ENCODE data around the gene GCLC. TPM values are rescaled to one million over a fixed set of nuclear protein-coding genes. Genes with fewer than 3 reads are reported as not detected.
A peak's percentile ranks its signal among the peaks of the same experiment; 100 is the strongest.

The GCLC gene
- total RNA-seq (2022) = 70.1 and 88.9 TPM in 2 replicates
- percentile 92 among the genes with signal in this experiment for Bru-seq, nascent RNA
- percentile 91 among the genes with signal in this experiment for BruChase-seq, experiment 1, labeled RNA remaining after a 2-hour chase
- BruChase-seq, experiment 2, labeled RNA remaining after a 6-hour chase = percentile 88 among the genes with signal in this experiment
- long read RNA-seq, transcript GCLC-215 (16 exons, 3,785 nt) = major isoform, 71 of 84 reads
- long read RNA-seq, partial matches to known transcripts = 5 of 84 reads
- long read RNA-seq, other reads (novel, unspliced or antisense) = 7 of 84 reads

DNA sequence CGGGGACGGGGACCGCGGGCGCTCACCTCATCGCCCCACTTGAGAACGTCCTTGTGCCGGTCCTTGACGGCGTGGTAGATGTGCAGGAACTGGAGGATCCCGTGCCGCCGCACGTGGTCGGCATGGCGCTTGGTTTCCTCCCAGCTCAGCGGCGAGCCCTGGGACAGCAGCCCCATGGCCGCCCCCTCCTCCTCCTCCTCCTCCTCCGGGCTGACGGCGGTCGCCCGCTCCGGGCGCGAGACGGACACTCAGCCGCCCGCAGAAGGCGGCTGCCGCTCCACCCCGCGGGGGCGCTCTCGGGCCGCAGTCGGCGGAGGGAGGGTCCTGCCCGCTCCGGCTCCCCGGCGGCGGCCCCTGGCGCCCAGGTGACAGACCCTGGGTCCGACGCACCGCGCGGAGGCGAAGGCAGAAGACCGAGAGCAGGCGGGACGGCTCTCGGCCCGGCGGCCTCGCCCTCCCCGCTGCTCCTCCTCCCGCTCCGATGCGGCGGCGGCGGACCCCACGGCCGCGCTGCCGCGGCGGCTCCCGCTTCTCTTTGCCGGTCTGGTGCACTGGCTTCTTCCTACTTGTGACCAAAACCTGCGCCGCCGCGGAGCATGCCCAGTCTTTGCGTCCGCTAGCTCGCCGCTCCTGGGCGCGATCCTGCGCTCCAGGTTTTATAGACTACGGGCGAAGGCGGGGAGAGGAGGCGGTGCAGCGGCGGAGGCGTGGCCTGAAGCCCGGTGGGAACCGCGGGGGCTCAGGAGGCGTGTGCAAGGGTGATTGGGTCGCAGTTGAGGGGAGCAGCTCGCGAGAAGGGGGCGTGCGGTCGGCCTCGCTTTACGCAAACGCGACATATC, at the start of gene GCLC:
TSS of gene GCLC (minus strand) at position 632 of the 839 bp plus-strand sequence. CDS start at position 176, 456 bp downstream.
- Histone ChIP-seq H3K27me3 (replicated peaks; ENCODE audit: control insufficient read depth, insufficient read depth, low read length) (no peaks in the 10 kb centered on the region), H3K36me3 (ENCODE audit: control insufficient read depth, insufficient read depth, low read length) (no peaks in the 10 kb centered on the region; the same call in none of the 2 replicates), H3K4me3 (ENCODE audit: low read depth, low read length) (peak within 1 kb of the TSS; percentile 98), H3K9me3 (no peaks in the 10 kb centered on the region), H3K4me1 (peaks cover 14% of the 10 kb centered on the region)
- intact Hi-C loops (cut with micrococcal nuclease; ENCODE audit: unreplicated experiment) = loop anchor here (1.0 to 5.0 kb wide), 4 partner anchors 52 to 250 kb away; partner anchors contain the start of gene LRRC1
- BruUV-seq (replicated peaks) = no TSS peak
- peak; percentile 93 to 94 for DNase-seq
- Mint-ChIP-seq H3K4me3 (ENCODE audit: unreplicated experiment) (peak within 1 kb of the TSS; percentile 98), H3K27ac (ENCODE audit: unreplicated experiment) (peak within 1 kb of the TSS; percentile 94), H3K4me1 (ENCODE audit: low read depth, unreplicated experiment) (peaks cover 19% of the 10 kb centered on the region), H3K27me3 (ENCODE audit: insufficient read depth, unreplicated experiment) (no peaks in the 10 kb centered on the region), H3K9me3 (ENCODE audit: unreplicated experiment) (no peaks in the 10 kb centered on the region), H3K36me3 (ENCODE audit: insufficient read depth, unreplicated experiment) (peaks cover 24% of the 10 kb centered on the region)
- ChIA-PET CTCF (interaction anchor here (0.6 to 1.6 kb wide), 6 partner anchors 48 to 255 kb away, joined by 3 to 16 read pairs (median 3); no protein-coding TSS in a partner anchor), POLR2A (interaction anchor here (0.8 to 1.9 kb wide), 5 partner anchors 70 to 184 kb away, joined by 3 to 18 read pairs (median 5); no protein-coding TSS in a partner anchor)
- TF ChIP-seq, protein P1, sequence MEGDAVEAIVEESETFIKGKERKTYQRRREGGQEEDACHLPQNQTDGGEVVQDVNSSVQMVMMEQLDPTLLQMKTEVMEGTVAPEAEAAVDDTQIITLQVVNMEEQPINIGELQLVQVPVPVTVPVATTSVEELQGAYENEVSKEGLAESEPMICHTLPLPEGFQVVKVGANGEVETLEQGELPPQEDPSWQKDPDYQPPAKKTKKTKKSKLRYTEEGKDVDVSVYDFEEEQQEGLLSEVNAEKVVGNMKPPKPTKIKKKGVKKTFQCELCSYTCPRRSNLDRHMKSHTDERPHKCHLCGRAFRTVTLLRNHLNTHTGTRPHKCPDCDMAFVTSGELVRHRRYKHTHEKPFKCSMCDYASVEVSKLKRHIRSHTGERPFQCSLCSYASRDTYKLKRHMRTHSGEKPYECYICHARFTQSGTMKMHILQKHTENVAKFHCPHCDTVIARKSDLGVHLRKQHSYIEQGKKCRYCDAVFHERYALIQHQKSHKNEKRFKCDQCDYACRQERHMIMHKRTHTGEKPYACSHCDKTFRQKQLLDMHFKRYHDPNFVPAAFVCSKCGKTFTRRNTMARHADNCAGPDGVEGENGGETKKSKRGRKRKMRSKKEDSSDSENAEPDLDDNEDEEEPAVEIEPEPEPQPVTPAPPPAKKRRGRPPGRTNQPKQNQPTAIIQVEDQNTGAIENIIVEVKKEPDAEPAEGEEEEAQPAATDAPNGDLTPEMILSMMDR (IDR thresholded peaks at IDR 0.05; ENCODE audit: insufficient read depth in 1 of 2, low read depth in 1 of 2, low read length in 1 of 2, severe bottlenecking in 1 of 2, unreplicated experiment in 1 of 2) = peak; percentile 42 to 75

DNA sequence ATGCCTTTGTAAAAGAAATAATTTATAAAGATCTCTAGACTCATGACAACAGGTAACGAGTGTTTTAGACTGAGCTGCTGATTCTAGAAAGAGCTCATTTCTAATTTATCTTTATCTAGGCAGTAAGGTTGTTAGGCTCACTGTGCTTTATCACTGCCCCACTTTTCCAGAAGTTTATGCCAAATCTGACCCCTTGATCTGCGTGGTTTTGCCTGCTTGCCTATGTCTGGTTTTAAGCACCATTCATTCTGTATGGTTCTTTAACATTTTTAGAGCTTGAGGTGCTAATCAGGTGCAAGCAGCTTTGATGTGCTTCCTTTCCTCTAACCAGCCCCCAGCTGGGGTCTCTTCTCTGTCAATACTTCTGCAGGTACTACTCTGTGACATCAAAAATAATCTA, 49.7 kb upstream of the GCLC start:
- no peaks in the 10 kb centered on the region for H3K27me3 Mint-ChIP-seq (ENCODE audit: insufficient read depth, unreplicated experiment)
- H3K9me3 ChIP-seq = no peaks in the 10 kb centered on the region
- POLR2A ChIA-PET = no interaction called here
- no peak overlapping the region for H3K27ac Mint-ChIP-seq (ENCODE audit: unreplicated experiment)
- no peaks in the 10 kb centered on the region for H3K36me3 Mint-ChIP-seq (ENCODE audit: insufficient read depth, unreplicated experiment)
- no peaks in the 10 kb centered on the region for H3K27me3 ChIP-seq (replicated peaks; ENCODE audit: control insufficient read depth, insufficient read depth, low read length)
- TF ChIP-seq, protein P1 (IDR thresholded peaks at IDR 0.05; ENCODE audit: insufficient read depth in 1 of 2, low read depth in 1 of 2, low read length in 1 of 2, severe bottlenecking in 1 of 2, unreplicated experiment in 1 of 2) = no peak
- H3K9me3 Mint-ChIP-seq (ENCODE audit: unreplicated experiment) = peaks cover 7% of the 10 kb centered on the region
- peaks cover 11% of the 10 kb centered on the region for H3K4me1 ChIP-seq
- CTCF ChIA-PET = no interaction called here
- no peak for DNase-seq
- no peak overlapping the region for H3K4me3 Mint-ChIP-seq (ENCODE audit: unreplicated experiment)
- intact Hi-C loops (cut with micrococcal nuclease; ENCODE audit: unreplicated experiment) = no loop called here
- H3K36me3 ChIP-seq (ENCODE audit: control insufficient read depth, insufficient read depth, low read length) = no peaks in the 10 kb centered on the region
- BruUV-seq (replicated peaks) = no TSS peak
- H3K4me3 ChIP-seq (ENCODE audit: low read depth, low read length) = no peak overlapping the region
- H3K4me1 Mint-ChIP-seq (ENCODE audit: low read depth, unreplicated experiment) = no peaks in the 10 kb centered on the region

DNA sequence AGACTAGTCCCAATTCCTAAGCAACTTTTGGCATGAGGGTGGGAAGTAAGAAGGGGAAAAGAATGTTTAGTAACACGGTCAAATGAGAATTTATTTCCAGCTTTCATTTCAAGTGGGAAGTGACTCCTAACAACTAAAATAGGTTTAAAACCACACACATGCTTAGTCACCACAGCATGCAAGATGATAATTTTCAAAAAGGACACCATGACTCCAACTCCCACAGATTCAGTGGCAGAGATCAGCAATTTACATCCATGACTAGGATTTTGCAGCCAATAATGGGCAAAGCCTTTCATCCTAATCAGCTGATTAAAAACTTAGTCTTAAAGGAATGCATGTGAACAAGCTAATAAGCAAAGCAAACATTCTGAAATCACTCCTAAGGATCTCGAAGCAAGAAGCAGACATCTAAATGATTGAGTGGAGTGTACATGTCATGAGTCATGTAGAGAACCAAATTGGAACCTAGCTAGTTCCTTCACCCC, 48.1 kb upstream of the GCLC start:
- H3K9me3 ChIP-seq = no peaks in the 10 kb centered on the region
- no peak for DNase-seq
- H3K27ac Mint-ChIP-seq (ENCODE audit: unreplicated experiment) = no peak overlapping the region
- no peaks in the 10 kb centered on the region for H3K27me3 ChIP-seq (replicated peaks; ENCODE audit: control insufficient read depth, insufficient read depth, low read length)
- no peaks in the 10 kb centered on the region for H3K27me3 Mint-ChIP-seq (ENCODE audit: insufficient read depth, unreplicated experiment)
- TF ChIP-seq, protein P1 (IDR thresholded peaks at IDR 0.05; ENCODE audit: insufficient read depth in 1 of 2, low read depth in 1 of 2, low read length in 1 of 2, severe bottlenecking in 1 of 2, unreplicated experiment in 1 of 2) = no peak
- H3K9me3 Mint-ChIP-seq (ENCODE audit: unreplicated experiment) = peaks cover 7% of the 10 kb centered on the region
- H3K4me3 Mint-ChIP-seq (ENCODE audit: unreplicated experiment) = no peak overlapping the region
- POLR2A ChIA-PET = interaction anchor here (0.6 to 1.3 kb wide), 2 partner anchors 22 to 45 kb away, joined by 3 to 7 read pairs; no protein-coding TSS in a partner anchor
- H3K4me1 Mint-ChIP-seq (ENCODE audit: low read depth, unreplicated experiment) = peaks cover 8% of the 10 kb centered on the region
- intact Hi-C loops (cut with micrococcal nuclease; ENCODE audit: unreplicated experiment) = no loop called here
- H3K36me3 ChIP-seq (ENCODE audit: control insufficient read depth, insufficient read depth, low read length) = no peaks in the 10 kb centered on the region
- no peak overlapping the region for H3K4me3 ChIP-seq (ENCODE audit: low read depth, low read length)
- CTCF ChIA-PET = no interaction called here
- no peaks in the 10 kb centered on the region for H3K36me3 Mint-ChIP-seq (ENCODE audit: insufficient read depth, unreplicated experiment)
- BruUV-seq (replicated peaks) = no TSS peak
- peaks cover 11% of the 10 kb centered on the region for H3K4me1 ChIP-seq
